DMS53 treated with DMSO at 0.1 percent for 48 hours (cell line): ENCODE measurements around the gene SOS1.

ENCODE experiments used
- DNase-seq: peaks from one replicate; lab custom pipeline; 2025; ENCODE audit not compliant: unreplicated experiment; lab: John Stamatoyannopoulos, UW

Gene SOS1

DNA sequence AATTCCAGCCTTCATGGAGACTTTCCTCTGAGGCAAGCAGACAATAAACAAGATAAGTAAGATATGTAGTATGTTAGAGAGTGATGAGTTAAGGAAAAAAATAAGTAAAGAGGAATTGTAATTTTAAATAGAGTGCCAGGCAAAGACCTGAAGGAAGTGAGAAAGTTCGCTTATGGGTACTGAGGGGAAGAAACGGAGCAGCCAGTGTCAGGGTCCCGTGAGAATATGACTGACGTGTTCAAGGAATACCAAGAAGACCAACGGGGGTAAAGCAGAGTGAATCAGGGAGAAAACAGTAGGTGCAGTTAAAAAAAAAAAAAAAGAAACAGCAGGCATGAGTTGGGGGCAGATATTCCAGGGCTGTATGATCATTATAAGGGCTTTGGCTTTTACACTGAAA, 186.1 kb downstream of the SOS1 start:
- no peak for DNase-seq

DNA sequence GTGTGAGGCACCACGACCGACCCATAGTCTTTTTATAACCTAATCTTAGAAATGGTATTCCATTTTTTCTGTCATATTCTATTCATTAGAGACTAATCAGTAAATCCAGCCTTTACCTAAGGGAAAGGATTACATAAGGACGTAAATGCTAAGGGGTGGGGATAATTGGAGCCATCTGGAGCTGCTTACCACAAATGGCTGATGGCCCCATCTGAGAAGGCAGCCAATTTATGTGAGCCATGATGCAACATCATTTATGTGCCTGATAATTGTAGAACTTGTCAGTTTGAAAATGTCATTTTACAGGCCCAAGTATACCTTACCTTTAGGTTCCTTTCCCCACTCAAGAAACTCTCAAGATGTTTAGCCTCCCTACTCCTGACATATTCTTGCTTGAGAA, 187.2 kb downstream of the SOS1 start:
- no peak for DNase-seq

DNA sequence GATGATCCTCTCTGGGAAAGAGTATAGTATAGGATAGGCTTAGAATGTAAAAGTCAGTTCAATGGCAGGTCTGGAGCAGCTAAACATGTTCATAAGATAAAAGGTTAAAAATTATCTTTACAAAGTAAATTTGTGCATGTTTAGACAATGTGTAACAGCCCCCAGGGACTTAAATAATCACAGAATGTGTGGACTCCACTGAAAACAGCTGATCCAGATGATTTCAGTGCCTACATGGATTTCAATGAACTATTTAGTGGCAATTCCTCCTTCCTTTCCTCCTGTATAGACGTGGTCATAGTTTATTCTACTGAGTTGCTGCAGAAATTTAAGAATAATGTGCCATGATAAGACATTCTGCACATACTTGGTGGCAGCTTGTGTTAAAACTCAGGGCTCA, 188.3 kb downstream of the SOS1 start:
- DNase-seq, result no peak
